ENCODE data around the gene TTC19.

- TF ChIP-seq EZH2 (IDR thresholded peaks at IDR 0.05; ENCODE audit: insufficient read depth, poor library complexity, severe bottlenecking) (no peak), EZH2phosphoT487 (IDR thresholded peaks at IDR 0.05; ENCODE audit: insufficient read depth, low read depth) (no peak)
Measured at GRCh38 chr17:16072031-16072430, 72.4 kb downstream of the TTC19 start.

All from GM23248 (cell line).